Measurements from ENCODE around the gene ANXA1.

- TF ChIP-seq CTCF (conservative IDR thresholded peaks at IDR 0.05; ENCODE audit: low read length) (no peak), EZH2phosphoT487 (IDR thresholded peaks at IDR 0.05; ENCODE audit: borderline replicate concordance) (no peak)
Observed at GRCh38 chr9:73104921-73105320, 46.7 kb upstream of the ANXA1 start.

All from Loucy (cell line).